Natural killer cell (primary cell): ENCODE measurements around the gene PSMG1. TPM values are rescaled to one million over a fixed set of nuclear protein-coding genes. Genes with fewer than 3 reads are reported as not detected.
A peak's percentile ranks its signal among the peaks of the same experiment; 100 is the strongest.

Experiments used
- ATAC-seq, 3 donors: fragments of 150-1000 bp in 2 of 3; fragments of 200-7000 bp in 1 of 3; cut with Tn5 transposase; 1 replicate in 1 of 3; 2 replicates in 2 of 3; pipeline ENCODE4 v1.10.0; 2021; ENCODE audit warnings: mild to moderate bottlenecking in 2 of 3, moderate library complexity in 2 of 3
- DNase-seq, 2 donors: peaks; one replicate each; pipeline versions ENCODE4 v3.0.0 to v3.0.0-alpha.2; 2013 to 2021; ENCODE audit warnings: mixed read lengths in 1 of 2
- H3K27ac ChIP-seq: one replicate; pipeline ENCODE4 v1.5.1; 2013; ENCODE audit warnings: mild to moderate bottlenecking, low read length
- H3K27me3 ChIP-seq: one replicate; pipeline ENCODE4 v1.6.1; 2013; ENCODE audit warnings: low read length; ENCODE audit not compliant: control insufficient read depth, insufficient read depth
- H3K36me3 ChIP-seq: one replicate; pipeline ENCODE4 v1.6.1; 2013; ENCODE audit warnings: low read length; ENCODE audit not compliant: control insufficient read depth, insufficient read depth
- H3K4me1 ChIP-seq: one replicate; pipeline ENCODE4 v1.6.1; 2013; ENCODE audit warnings: low read length; ENCODE audit not compliant: control insufficient read depth, insufficient read depth
- H3K4me3 ChIP-seq: one replicate; pipeline ENCODE4 v1.5.1; 2013; ENCODE audit warnings: low read length
- H3K9me3 ChIP-seq: one replicate; pipeline ENCODE4 v1.6.1; 2013; ENCODE audit warnings: low read length; ENCODE audit not compliant: control insufficient read depth, insufficient read depth
- H3K27ac Mint-ChIP-seq, 2 donors: one replicate each; pipeline ENCODE4 v1.8.0; 2022; ENCODE audit warnings: mild to moderate bottlenecking in 2 of 2, mixed read lengths in 2 of 2, moderate library complexity in 1 of 2
- H3K27me3 Mint-ChIP-seq, 2 donors: one replicate each; pipeline ENCODE4 v1.8.0; 2022; ENCODE audit warnings: low read depth in 2 of 2, mixed read lengths in 2 of 2
- H3K36me3 Mint-ChIP-seq: one replicate; pipeline ENCODE4 v1.8.0; 2022; ENCODE audit warnings: mixed read lengths
- H3K4me1 Mint-ChIP-seq, 2 donors: one replicate each; pipeline ENCODE4 v1.8.0; 2022; ENCODE audit warnings: mixed read lengths in 2 of 2
- H3K4me3 Mint-ChIP-seq: one replicate; pipeline ENCODE4 v1.8.0; 2022; ENCODE audit warnings: mild to moderate bottlenecking, moderate library complexity, mixed read lengths
- H3K9me3 Mint-ChIP-seq, 2 donors: one replicate each; pipeline ENCODE4 v1.8.0; 2022; ENCODE audit warnings: mixed read lengths in 2 of 2
- CTCF ChIP-seq: fragments of 200-600 bp; IDR thresholded peaks from one replicate; pipeline ENCODE4 v1.8.0; 2022; ENCODE audit warnings: antibody characterized with exemption
- WGBS: methylation state at CpG from one replicate; pipeline ENCODE4 v1.1.7; 2013; ENCODE audit warnings: missing lambda C conversion rate; ENCODE audit not compliant: insufficient coverage; 5-methylcytosine and 5-hydroxymethylcytosine counted together
- intact Hi-C: fragments of 100-400 bp; cut with micrococcal nuclease; formaldehyde crosslinking; loops from one replicate; pipeline ENCODE4 v1.14.2; 2022
- total RNA-seq, 4 donors: library from RNA; stranded (reverse); fragments of 120-200 nt in 1 of 4; gene quantifications; one replicate each; pipeline versions ENCODE4 v1.2.3 to v1.2.4, GENCODE V29; 2013 to 2022

PSMG1 gene
- total RNA-seq, 3 donors from 2014 or later (not counting 1 experiment from before 2014, with no cell fraction given) = 11.3 to 12.1 (median 12.0) TPM

GRCh38 chr21:39176271-39176709 lies 7.0 kb downstream of the PSMG1 start:
- no peaks in the 10 kb centered on the region for H3K9me3 Mint-ChIP-seq
- H3K27me3 ChIP-seq = no peaks in the 10 kb centered on the region
- H3K4me3 Mint-ChIP-seq = no peak overlapping the region
- no peak overlapping the region for H3K4me3 ChIP-seq
- no peak for DNase-seq
- no peak for ATAC-seq
- intact Hi-C loops = loop anchor here (10.0 kb wide), 1 partner anchor 441 kb away; no protein-coding TSS in a partner anchor
- TF ChIP-seq CTCF = no peak
- H3K27ac Mint-ChIP-seq = no peak overlapping the region
- no peak overlapping the region for H3K27ac ChIP-seq
- peaks cover 11 to 20% of the 10 kb centered on the region in 2 donors for H3K4me1 Mint-ChIP-seq
- no peaks in the 10 kb centered on the region for H3K36me3 Mint-ChIP-seq
- H3K9me3 ChIP-seq = no peaks in the 10 kb centered on the region
- no peaks in the 10 kb centered on the region for H3K4me1 ChIP-seq
- H3K36me3 ChIP-seq = peaks cover 21% of the 10 kb centered on the region
- no peaks in the 10 kb centered on the region for H3K27me3 Mint-ChIP-seq
- WGBS = 0% methylated on average over 2 of the region's 3 CpGs

- WGBS = 92% methylated on average over 10 of the region's 10 CpGs
- Mint-ChIP-seq H3K4me3 (no peak overlapping the region), H3K9me3 (no peaks in the 10 kb centered on the region), H3K27me3 (no peaks in the 10 kb centered on the region), H3K4me1 (peaks cover 11 to 17% of the 10 kb centered on the region in 2 donors), H3K27ac (no peak overlapping the region), H3K36me3 (no peaks in the 10 kb centered on the region)
- no peaks in the 10 kb centered on the region for H3K4me1 ChIP-seq
- no peak overlapping the region for H3K27ac ChIP-seq
- no peak overlapping the region for H3K4me3 ChIP-seq
- H3K9me3 ChIP-seq = no peaks in the 10 kb centered on the region
- ATAC-seq = no peak
- DNase-seq = no peak
- TF ChIP-seq CTCF = no peak
- no peaks in the 10 kb centered on the region for H3K27me3 ChIP-seq
- intact Hi-C loops = loop anchor here (10.0 kb wide), 1 partner anchor 441 kb away; no protein-coding TSS in a partner anchor
- H3K36me3 ChIP-seq = peaks cover 22% of the 10 kb centered on the region
These were observed 7.6 kb downstream of the PSMG1 start for GRCh38 chr21:39175665-39176064.

- Mint-ChIP-seq H3K27me3 (no peaks in the 10 kb centered on the region), H3K4me1 (peaks cover 10 to 12% of the 10 kb centered on the region in 2 donors), H3K4me3 (no peak overlapping the region), H3K36me3 (no peaks in the 10 kb centered on the region), H3K27ac (no peak overlapping the region), H3K9me3 (no peaks in the 10 kb centered on the region)
- peak; percentile 53 for TF ChIP-seq CTCF
- H3K36me3 ChIP-seq = peaks cover 22% of the 10 kb centered on the region
- intact Hi-C loops = loop anchor here (10.0 kb wide), 1 partner anchor 440 kb away; no protein-coding TSS in a partner anchor
- H3K4me3 ChIP-seq = no peak overlapping the region
- 88% methylated on average over 3 of the region's 4 CpGs for WGBS
- H3K9me3 ChIP-seq = no peaks in the 10 kb centered on the region
- no peaks in the 10 kb centered on the region for H3K27me3 ChIP-seq
- no peak overlapping the region for H3K27ac ChIP-seq
- peak in 1 of 2 donors; percentile 40 for DNase-seq
- no peaks in the 10 kb centered on the region for H3K4me1 ChIP-seq
- no peak for ATAC-seq
These were observed 8.1 kb downstream of the PSMG1 start for GRCh38 chr21:39175154-39175553.
